GM18511 (cell line): ENCODE results near the gene OR9G4.

Source experiments
- ATAC-seq: cut with Tn5 transposase; IDR thresholded peaks from one replicate; pipeline ENCODE4 v1.9.1; 2021; ENCODE audit warnings: mild to moderate bottlenecking, moderate library complexity; ENCODE audit not compliant: unreplicated experiment

The OR9G4 gene

DNA sequence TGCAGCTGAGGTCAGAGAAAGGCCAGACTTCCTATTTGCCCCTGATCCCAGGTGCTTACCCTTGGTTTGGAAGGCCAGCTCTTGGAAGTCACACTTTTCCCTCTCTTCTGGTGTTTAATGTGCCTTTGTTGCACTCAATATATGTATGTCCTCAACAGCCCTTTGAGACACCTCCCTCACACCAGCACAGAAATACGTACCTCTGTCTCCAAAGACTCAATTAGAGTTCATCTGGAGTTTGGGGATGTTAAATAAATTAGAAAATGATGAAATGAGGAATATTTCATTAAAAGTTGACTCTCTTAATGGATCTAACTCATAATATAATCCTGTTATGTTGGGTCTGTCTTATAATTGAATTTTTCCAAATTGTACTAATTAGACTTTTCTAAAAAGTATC lies at the start of gene OR9G4:
Gene OR9G4, minus strand, starts transcription at position 101 of the 400 bp plus-strand sequence. CDS start 4,931 bp downstream, outside the sequence.
- no peak for ATAC-seq

DNA sequence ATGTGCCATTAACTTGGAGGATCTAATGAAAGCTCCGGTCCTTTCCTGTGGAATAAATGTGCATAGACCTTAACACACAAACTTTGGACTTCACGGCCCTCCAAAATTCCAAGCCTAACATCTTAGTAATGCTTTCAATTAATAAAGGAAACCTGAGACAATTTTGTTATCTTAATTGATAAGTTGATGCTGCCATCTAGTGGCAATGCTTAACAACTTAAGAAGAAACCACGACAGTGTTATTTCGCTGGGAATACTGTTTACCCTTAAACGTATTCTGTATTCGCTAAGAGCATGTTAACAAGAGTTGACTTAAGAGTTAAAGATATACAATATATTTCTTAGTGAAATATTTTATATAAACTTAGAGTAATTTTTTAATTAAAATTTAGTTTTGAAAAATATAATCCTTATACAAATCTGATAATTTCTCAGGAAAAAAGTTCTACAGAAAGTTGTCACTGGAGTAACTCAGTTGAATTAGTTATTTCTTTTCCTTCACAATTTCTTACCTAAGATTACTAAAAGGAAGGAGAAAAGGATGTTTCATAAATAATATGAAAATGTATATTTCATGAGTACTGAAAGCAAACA lies 35.0 kb upstream of the OR9G4 start:
- ATAC-seq, result peak; percentile 54

DNA sequence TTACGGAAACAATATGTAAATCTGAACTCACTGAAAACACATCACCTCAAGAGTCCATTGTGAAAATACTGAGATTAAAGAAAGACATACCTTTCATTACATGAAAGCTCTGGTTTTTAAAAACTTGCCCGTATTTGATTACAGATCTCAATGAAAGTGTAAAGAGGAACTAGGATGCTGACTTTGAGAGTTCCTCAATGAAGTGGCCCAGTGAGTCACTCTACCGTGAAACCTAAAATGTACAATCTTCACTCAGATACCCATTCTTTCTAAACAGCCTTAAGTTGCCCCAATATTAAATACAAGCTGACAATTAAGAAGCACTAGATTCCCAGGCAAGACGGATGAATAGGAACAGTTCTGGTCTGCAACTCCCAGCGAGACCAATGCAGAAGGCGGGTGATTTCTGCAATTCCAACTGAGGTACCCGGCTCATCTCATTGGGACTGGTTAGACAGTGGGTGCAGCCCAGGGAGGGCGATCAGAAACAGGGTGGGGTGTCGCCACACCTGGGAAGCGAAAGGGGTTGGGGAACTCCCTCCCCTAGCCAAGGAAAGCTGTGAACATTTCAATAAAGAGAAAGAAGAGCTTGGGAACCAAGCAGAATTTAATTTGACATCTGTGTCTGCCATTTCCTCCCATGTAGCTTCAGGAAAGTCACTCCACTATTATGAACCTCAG lies 33.8 kb upstream of the OR9G4 start:
- ATAC-seq, result peak; percentile 82

DNA sequence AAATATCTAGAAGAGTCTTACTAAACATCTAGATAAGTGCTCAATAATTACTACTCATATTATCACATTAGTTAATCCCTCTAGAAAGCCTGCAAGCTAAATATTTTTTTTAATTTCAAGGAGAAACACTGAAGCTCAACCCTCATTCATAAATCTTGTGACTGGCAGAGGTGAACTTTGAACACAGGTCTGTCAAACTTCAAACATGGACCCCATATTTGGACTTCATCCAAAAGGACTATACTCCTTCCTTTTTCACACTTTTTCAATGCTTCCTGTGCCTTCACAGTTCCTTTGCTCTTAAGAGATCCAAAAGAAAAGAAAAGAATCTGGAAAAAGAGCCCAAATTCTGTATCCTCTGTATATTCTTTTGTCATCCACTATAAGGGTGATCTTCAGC lies 28.3 kb upstream of the OR9G4 start:
- ATAC-seq, result no peak

DNA sequence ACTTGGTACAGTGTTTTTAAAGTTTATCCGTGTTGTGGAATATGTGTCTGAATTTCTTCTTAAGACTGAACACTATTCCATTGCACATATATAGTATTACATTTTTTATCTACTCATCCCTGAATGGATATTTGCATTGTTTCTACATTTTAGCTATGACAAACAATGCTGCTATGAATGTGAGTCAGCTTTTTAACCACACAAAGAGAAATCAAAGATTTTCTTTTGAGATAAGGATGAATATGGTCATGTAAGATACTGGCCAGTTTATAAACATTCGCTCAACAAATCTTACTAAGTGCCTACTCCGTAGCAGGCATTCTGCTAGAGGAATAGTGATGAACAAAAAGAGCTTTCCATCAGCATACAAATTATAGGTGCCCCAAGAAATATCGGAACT lies 16.5 kb upstream of the OR9G4 start:
- no peak for ATAC-seq

DNA sequence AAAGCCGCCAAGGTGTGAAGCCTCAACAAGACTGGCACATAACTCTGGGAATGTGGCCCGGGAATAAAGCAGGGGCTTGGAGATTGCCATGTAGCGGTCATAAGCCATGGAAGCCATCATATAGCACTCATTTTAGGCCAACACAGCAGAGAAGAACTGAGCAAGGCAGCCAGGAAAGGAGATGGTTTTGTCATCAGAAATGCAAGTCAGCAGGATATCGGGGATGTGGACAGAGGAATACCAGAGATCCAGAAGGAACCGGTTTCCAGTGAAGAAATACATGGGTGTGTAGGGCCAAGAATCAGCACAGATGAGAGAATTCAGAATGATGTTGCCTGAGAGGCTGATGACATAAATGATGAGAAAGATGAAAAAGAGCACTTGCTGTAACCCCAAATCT lies 3.0 kb upstream of the OR9G4 start:
- no peak for ATAC-seq

DNA sequence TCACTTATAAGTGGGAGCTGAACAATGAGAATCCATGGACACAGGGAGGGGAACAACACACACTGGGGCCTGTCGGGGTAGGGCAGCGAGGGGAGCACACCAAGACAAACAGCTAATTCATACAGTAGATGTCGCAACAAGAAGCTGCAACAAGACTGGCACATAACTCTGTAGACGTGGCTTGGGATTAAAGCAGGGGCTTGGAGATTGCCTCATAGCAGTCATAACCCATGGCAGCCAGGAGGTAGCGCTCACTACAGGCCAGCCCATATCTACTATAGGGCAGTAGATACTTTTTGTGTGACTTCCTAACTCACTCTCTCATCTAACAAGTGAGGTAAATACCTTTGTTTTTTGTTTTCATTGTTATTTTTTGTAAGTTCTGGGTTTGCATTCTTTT lies 1.7 kb upstream of the OR9G4 start:
- no peak for ATAC-seq

DNA sequence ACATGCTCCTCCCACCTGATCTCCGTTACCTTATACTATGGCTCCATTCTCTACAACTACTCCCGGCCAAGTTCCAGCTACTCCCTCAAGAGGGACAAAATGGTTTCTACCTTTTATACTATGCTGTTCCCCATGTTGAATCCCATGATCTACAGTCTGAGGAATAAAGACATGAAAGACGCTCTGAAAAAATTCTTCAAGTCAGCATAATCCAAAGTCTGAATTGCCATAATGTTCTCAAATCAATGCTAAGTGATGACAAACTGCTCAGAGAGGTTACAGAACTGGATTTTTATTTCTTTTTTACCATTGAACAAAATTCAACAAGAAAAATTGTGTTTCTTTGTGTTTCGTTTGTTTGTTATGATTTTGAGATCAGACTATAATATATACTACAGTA lies 7.6 kb downstream of the OR9G4 start:
- ATAC-seq, result no peak

DNA sequence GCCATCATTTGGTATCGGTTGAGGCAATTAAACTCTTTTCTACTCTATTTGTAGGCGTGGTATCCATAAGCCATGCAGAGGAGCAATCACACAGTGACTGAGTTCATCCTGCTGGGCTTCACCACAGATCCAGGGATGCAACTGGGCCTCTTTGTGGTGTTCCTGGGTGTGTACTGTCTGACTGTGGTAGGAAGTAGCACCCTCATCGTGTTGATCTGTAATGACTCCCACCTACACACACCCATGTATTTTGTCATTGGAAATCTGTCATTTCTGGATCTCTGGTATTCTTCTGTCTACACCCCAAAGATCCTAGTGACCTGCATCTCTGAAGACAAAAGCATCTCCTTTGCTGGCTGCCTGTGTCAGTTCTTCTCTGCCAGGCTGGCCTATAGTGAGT lies 8.4 kb downstream of the OR9G4 start:
- ATAC-seq, result no peak

DNA sequence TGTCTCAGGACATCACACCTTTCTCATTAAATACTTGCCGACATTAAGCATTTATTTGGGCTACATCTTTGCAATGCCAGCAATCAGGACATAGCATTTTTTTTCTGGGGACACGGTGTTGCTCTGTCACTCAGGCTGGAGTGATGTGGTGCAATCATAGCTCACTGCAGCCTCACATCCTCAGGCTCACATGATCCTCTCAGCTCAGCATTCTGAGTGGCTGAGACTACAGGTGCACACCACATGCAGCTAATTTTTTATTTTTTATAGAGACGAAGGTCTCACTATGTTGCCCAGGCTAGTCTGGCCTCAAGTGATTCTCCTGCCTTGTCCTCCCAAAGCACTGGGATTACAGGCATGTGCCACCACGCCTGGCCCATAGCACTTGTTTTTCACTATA lies 28.0 kb downstream of the OR9G4 start:
- no peak for ATAC-seq

DNA sequence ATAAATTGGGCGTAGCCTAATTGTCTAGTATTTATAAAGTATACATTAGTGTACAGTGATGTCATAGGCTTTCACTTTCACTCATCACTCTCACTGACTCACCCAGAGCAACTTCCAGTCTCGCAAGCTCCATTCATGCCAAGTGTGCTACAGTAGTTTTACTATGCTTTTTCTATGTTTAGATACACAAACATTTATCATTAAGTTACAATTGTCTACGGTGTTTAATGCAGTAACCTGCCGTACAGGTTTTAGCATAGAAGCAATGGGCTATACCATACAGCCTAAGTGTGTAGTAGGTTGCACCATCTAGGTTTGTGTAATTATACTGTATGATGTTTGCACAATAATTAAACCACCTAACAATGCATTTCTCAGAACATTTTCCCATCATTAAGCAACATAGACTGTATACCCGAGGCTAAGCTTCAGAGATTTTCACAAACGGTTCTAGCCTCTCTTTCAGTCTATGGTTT lies 32.1 kb downstream of the OR9G4 start:
- no peak for ATAC-seq

DNA sequence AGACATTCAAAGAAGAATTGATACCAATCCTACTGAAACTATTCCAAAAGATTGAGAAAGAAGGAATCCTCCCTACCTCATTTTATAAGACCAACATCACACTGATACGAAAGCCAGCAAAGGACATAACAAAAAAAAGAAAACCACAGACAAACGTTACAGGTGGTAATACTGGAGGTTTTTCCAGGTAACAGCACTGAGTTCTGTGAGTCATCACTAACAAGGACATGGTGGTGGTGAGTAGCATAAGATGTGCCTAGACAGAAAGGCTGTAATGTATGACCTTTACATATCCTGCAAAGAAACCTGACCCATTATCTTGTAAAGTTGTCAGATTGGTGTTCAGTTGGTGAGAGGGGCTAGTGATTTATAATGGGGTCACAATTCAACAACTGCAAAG lies 34.3 kb downstream of the OR9G4 start:
- no peak for ATAC-seq

DNA sequence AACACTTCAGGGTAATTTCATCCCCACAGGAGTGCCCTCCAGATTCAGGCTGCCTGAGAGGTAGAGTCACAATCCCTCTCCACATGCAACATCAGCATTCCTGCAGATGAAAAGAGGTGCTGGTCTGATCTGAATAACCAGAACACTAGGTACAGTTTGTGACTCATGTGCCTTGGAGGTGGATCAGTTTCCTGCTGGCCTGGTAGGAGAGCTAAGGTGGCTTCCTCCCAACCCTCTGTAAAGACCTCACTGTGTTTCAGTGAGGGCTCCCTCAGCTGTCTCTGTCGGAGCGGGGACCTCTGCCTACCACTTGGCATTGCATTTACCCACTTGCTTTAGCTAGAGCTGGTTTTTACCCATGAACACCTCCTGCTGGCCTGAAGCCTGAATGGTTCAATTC lies 42.0 kb downstream of the OR9G4 start:
- no peak for ATAC-seq

DNA sequence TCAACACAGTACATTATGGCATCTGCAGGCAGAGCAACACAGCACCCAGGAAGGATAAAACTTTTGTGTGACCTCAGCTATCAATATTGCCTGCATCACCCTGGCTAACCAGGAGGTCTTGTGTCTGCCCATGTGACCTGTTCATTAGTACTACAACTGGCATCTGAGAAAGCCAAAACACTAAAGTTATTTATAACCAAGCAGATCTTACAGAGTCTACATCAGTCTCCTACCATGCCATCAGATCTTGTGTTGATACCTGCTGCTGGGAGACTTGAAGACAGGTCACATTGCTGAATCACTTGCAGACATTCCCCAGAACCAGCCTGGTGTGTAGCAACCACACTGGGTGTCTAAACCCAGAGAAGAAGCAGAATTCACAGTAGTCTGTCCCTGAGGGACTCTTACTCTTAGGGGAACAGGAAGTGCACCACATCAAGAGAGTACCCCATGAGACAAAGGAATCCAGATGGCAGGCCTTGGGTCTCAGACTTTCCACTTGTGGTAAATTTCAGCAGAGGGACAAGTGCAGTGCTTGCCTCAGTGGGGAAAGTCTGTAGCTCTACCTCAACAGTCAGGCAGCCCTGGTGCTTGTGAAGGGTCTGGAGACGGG lies 42.6 kb downstream of the OR9G4 start:
- ATAC-seq, result no peak

DNA sequence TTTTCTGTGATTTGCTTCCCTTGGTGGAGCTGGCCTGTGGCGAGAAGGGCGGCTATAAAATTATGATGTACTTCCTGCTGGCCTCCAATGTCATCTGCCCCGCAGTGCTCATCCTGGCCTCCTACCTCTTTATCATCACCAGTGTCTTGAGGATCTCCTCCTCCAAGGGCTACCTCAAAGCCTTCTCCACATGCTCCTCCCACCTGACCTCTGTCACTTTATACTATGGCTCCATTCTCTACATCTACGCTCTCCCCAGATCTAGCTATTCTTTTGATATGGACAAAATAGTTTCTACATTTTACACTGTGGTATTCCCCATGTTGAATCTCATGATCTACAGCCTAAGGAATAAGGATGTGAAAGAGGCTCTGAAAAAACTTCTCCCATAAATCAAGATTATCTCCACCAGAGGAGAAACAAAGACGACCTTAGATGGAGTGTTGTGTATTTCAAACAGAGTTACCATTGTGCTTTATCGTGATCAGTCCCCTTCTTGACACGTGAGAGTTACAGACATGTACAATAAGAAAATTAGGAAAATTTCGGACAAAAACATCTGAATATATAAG lies 47.5 kb downstream of the OR9G4 start:
- no peak for ATAC-seq

DNA sequence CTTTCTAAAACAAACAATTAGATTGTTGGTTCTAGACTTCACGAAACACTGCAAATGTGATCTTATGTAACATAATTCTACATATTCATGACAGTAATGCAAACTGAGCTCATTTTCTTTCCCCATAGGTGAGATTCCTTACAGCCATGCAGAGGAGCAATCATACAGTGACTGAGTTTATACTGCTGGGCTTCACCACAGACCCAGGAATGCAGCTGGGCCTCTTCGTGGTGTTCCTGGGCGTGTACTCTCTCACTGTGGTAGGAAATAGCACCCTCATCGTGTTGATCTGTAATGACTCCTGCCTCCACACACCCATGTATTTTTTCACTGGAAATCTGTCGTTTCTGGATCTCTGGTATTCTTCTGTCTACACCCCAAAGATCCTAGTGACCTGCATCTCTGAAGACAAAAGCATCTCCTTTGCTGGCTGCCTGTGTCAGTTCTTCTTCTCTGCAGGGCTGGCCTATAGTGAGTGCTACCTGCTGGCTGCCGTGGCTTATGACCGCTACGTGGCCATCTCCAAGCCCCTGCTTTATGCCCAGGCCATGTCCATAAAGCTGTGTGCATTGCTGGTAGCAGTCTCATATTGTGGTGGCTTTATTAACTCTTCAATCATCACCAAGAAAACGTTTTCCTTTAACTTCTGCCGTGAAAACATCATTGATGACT lies 48.1 kb downstream of the OR9G4 start:
- no peak for ATAC-seq

DNA sequence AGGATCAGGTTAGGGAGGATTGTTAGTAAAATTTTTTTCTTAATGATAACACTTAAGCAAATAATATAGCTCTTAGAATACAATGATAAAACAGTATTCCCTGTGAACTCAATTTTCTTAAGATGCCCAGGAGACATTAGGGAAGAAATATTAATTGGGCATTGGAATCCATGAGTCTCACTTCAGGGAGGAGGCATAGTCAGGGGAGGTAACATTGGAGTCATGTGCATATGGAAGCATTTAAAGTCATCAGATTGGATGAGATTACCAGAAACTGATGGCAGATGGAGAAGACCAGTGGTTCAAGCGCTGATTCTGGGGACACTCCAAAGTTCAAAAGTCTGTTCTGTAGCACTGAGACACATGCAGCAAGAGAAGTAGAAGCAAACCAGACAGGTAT lies 49.7 kb downstream of the OR9G4 start, which contains the start of gene OR9G1:
Gene OR9G1, plus strand, starts transcription at position 301 of the 400 bp plus-strand sequence. CDS start 1,293 bp downstream, outside the sequence.
- no peak for ATAC-seq

DNA sequence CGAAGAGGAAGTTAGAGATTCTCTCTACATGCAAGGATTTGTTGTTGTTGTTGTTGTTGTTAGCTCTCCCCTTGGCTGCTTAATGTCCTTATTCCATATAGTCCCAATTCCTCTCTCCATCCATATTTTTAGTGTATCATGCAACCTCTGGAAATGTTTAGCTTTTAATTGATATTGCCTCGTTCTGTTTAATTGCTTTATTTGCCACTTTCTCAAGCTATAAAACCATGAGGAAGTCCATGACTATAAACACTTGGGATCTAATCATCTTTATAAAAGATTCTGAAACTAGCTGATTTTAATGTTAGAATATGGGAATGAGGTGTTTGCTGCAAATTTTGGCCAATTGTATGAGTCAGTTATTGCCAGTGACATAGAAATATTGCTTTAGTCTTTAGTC lies 55.1 kb downstream of the OR9G4 start:
- no peak for ATAC-seq
